A673 (cell line): ENCODE data around the gene CNTD1. TPM values are rescaled to one million over a fixed set of nuclear protein-coding genes. Genes with fewer than 3 reads are reported as not detected.
"Not testable (repeated sequence)": the region's sequence is repeated elsewhere in the genome, so short reads cannot be mapped to it uniquely, and the experiment has no call there.

Experiments
- BruUV-seq: library from RNA; stranded (reverse); fragments of 400-500 nt; replicated peaks from 2 replicates; lab custom pipeline; 2021; lab: Mats Ljungman, UMichigan
- CTCF ChIA-PET: fragments of 300-600 bp; sonication (Branson Sonifier 250); formaldehyde crosslinking; loops from one replicate; lab custom pipeline; 2022; ENCODE audit warnings: antibody characterized with exemption; lab: Charles Lee
- POLR2A ChIA-PET: fragments of 300-600 bp; sonication (Branson Sonifier 250); formaldehyde crosslinking; loops from one replicate; lab custom pipeline; 2022; ENCODE audit warnings: antibody characterized with exemption; ENCODE audit not compliant: low non-redundant PET; lab: Charles Lee
- DNase-seq: peaks from one replicate; pipeline ENCODE4 v3.0.0-alpha.2; 2015; ENCODE audit warnings: low spot score
- H3K27ac ChIP-seq: fragments of 200-600 bp; sonication (generic); 2 replicates; pipeline ENCODE4 v1.5.1; 2016; ENCODE audit warnings: mixed run types, low read depth, mild to moderate bottlenecking, mixed read lengths, antibody characterized with exemption, low read length; ENCODE audit not compliant: poor library complexity, severe bottlenecking
- H3K27me3 ChIP-seq: fragments of 200-600 bp; sonication (generic); replicated peaks from 2 replicates; pipeline ENCODE4 v1.6.1; 2017; ENCODE audit warnings: mixed run types, low read depth, mild to moderate bottlenecking, mixed read lengths, antibody characterized with exemption, low read length; ENCODE audit not compliant: insufficient read depth, poor library complexity
- H3K36me3 ChIP-seq: fragments of 200-600 bp; sonication (generic); 2 replicates; pipeline ENCODE4 v1.6.1; 2016; ENCODE audit warnings: mixed run types, mild to moderate bottlenecking, mixed read lengths, antibody characterized with exemption, low read length; ENCODE audit not compliant: insufficient read depth, poor library complexity, severe bottlenecking
- H3K4me1 ChIP-seq: fragments of 200-600 bp; sonication (generic); 2 replicates; pipeline ENCODE4 v1.6.1; 2017; ENCODE audit warnings: mixed run types, mild to moderate bottlenecking, mixed read lengths, antibody characterized with exemption, low read length; ENCODE audit not compliant: insufficient read depth, poor library complexity, severe bottlenecking
- H3K4me3 ChIP-seq: fragments of 200-600 bp; sonication (generic); 2 replicates; pipeline ENCODE4 v1.5.1; 2016; ENCODE audit warnings: low read depth, mixed run types, mild to moderate bottlenecking, mixed read lengths, low read length; ENCODE audit not compliant: poor library complexity, severe bottlenecking
- H3K9me3 ChIP-seq: fragments of 200-600 bp; sonication (generic); 2 replicates; pipeline ENCODE4 v1.6.1; 2016; ENCODE audit warnings: mixed run types, low read depth, mild to moderate bottlenecking, mixed read lengths, antibody characterized with exemption, low read length; ENCODE audit not compliant: poor library complexity, severe bottlenecking
- CTCF ChIP-seq: fragments of 300-800, 200-600 bp; sonication (generic); conservative IDR thresholded peaks from 2 replicates; pipeline ENCODE4 v1.5.1; 2017; ENCODE audit warnings: low read depth, mild to moderate bottlenecking, antibody characterized with exemption, low read length, moderate library complexity, mixed read lengths
- EZH2 ChIP-seq: fragments of 200-600 bp; sonication (generic); IDR thresholded peaks from 2 replicates; pipeline ENCODE4 v1.6.1; 2017; ENCODE audit warnings: borderline replicate concordance, low read depth, mild to moderate bottlenecking, mixed read lengths, antibody characterized with exemption, low read length; ENCODE audit not compliant: poor library complexity, severe bottlenecking
- intact Hi-C: fragments of 100-400 bp; cut with micrococcal nuclease; formaldehyde crosslinking; loops from one replicate; pipeline ENCODE4 v1.10.0; 2022; ENCODE audit not compliant: unreplicated experiment
- total RNA-seq: library from RNA; stranded (reverse); gene quantifications from 2 replicates; pipeline ENCODE4 v1.2.3, GENCODE V29; 2021

CNTD1 gene
- total RNA-seq, 1 experiment from 2014 or later, result not detected

DNA sequence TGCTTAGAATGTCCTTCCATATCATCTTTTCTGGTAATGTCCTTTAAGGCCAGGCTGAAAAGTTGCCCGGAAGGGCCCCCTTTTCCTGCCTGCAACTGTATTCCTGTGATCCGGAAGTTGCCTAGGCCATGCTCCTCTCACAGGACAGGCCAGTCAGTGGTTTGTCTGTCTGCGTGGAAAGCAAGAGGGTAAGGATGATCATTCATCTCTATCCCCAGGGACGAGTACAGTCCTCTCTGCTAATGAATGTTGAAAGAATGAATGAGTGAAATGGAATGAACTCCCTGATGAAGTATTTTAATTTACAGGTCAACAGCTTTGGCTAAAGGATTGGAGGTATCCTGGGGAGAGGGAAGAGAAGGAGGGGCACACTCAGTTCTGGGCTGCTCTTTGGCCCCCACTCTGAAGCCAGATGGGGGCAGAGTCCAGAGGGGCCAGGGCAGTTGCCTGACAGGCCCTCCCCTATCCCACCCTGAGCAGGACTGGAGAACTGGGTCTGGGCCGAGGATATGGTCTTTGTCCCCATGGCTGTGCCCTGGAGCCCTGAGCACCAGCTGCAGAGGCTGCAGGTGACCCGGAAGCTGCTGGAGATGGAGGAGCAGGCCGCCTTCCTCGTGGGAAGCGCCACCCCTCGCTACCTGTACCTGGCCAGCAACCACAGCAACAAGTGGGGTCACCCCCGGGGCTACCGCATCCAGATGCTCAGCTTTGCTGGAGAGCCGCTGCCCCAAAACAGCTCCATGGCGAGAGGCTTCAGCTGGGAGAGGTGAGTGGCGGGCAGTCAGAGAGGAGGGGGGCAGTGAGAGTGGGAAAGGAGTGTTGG, 55.5 kb downstream of the CNTD1 start:
- Histone ChIP-seq H3K36me3 (no peaks in the 10 kb centered on the region), H3K27me3 (no peaks in the 10 kb centered on the region), H3K27ac (no peak overlapping the region), H3K4me1 (no peaks in the 10 kb centered on the region), H3K4me3 (no peak overlapping the region), H3K9me3 (no peaks in the 10 kb centered on the region)
- intact Hi-C loops, result no loop called here
- no TSS peak for BruUV-seq
- POLR2A ChIA-PET, result no interaction called here
- CTCF ChIA-PET, result no interaction called here
- no peak for DNase-seq
- TF ChIP-seq CTCF (no peak), EZH2 (no peak)

- Histone ChIP-seq H3K27ac (no peak overlapping the region), H3K36me3 (no peaks in the 10 kb centered on the region), H3K4me3 (no peak overlapping the region), H3K4me1 (no peaks in the 10 kb centered on the region), H3K27me3 (no peaks in the 10 kb centered on the region), H3K9me3 (no peaks in the 10 kb centered on the region)
- DNase-seq, result no peak
- ChIA-PET CTCF (no interaction called here), POLR2A (no interaction called here)
- BruUV-seq, result no TSS peak
- intact Hi-C loops, result no loop called here
- TF ChIP-seq EZH2 (no peak), CTCF (no peak)
Measured at GRCh38 chr17:42855048-42855596, 56.5 kb downstream of the CNTD1 start.

GRCh38 chr17:42856093-42856492, 57.4 kb downstream of the CNTD1 start:
- H3K27me3 ChIP-seq, POLR2A ChIA-PET, H3K4me3 ChIP-seq, BruUV-seq, H3K27ac ChIP-seq, intact Hi-C loops, H3K9me3 ChIP-seq, DNase-seq, H3K36me3 ChIP-seq, CTCF ChIA-PET, H3K4me1 ChIP-seq: not testable (repeated sequence)

- H3K36me3 ChIP-seq, CTCF ChIA-PET, intact Hi-C loops, H3K4me1 ChIP-seq, H3K27me3 ChIP-seq, H3K4me3 ChIP-seq, POLR2A ChIA-PET, H3K9me3 ChIP-seq, BruUV-seq, DNase-seq, H3K27ac ChIP-seq: not testable (repeated sequence)
Measured at GRCh38 chr17:42856516-42856915, 57.9 kb downstream of the CNTD1 start.
